Uterus (tissue), 4 donors: Measurements from ENCODE around the gene BCAS4. TPM values are rescaled to one million over a fixed set of nuclear protein-coding genes. Genes with fewer than 3 reads are reported as not detected.
"Not testable (repeated sequence)": the region's sequence is repeated elsewhere in the genome, so short reads cannot be mapped to it uniquely, and the experiment has no call there.

Experiments
- DNase-seq, 2 donors: peaks; one replicate each; pipeline ENCODE4 v3.0.0-alpha.2; 2019 to 2020
- H3K27ac ChIP-seq, 2 donors: fragments of 200-600 bp; sonication (generic); 1 replicate in 1 of 2; 2 replicates in 1 of 2; pipeline ENCODE4 v1.5.1; 2016 to 2018
- H3K27me3 ChIP-seq, 2 donors: fragments of 200-600 bp; sonication (generic); one replicate each; pipeline ENCODE4 v1.5.1; 2018 to 2019; ENCODE audit warnings: control low read depth in 1 of 2
- H3K36me3 ChIP-seq, 2 donors: fragments of 200-600 bp; sonication (generic); one replicate each; pipeline ENCODE4 v1.5.1; 2019; ENCODE audit warnings: control low read depth in 1 of 2
- H3K4me1 ChIP-seq, 2 donors: fragments of 200-600 bp; sonication (generic); one replicate each; pipeline ENCODE4 v1.5.1; 2018 to 2019; ENCODE audit warnings: control low read depth in 1 of 2
- H3K4me3 ChIP-seq, 2 donors: fragments of 200-600 bp; sonication (generic); 1 replicate in 1 of 2; 2 replicates in 1 of 2; pipeline ENCODE4 v1.5.1; 2018 to 2019; ENCODE audit warnings: mild to moderate bottlenecking in 1 of 2
- H3K9me3 ChIP-seq, 2 donors: fragments of 200-600 bp; sonication (generic); one replicate each; pipeline ENCODE4 v1.5.1; 2019; ENCODE audit warnings: control low read depth in 1 of 2
- POLR2A ChIP-seq, 2 donors: fragments of 450-650 bp; IDR thresholded peaks; one replicate each; pipeline ENCODE4 v1.6.1; 2016; ENCODE audit warnings: antibody characterized with exemption in 2 of 2, mild to moderate bottlenecking in 1 of 2, moderate library complexity in 1 of 2
- intact Hi-C: fragments of 100-400 bp; cut with DNase I; formaldehyde crosslinking; loops from one replicate; pipeline ENCODE4 v1.15.1; 2023; ENCODE audit warnings: low total_unique reads
- total RNA-seq, 4 donors: library from RNA; depleted of rRNA in 3 of 4; stranded (reverse); fragments of >200 nt in 3 of 4; gene quantifications; one replicate each; pipeline versions ENCODE4 v1.1.0 to v1.2.4, GENCODE V29; 2014 to 2023
- TF ChIP-seq, protein P1 (sequence below), 4 experiments: fragments of 200-600 bp in 2 of 4; fragments of 450-650 bp in 2 of 4; sonication (generic) in 2 of 4; IDR thresholded peaks; one replicate each; pipeline ENCODE4 v1.5.1; 2016 to 2019; ENCODE audit warnings: antibody characterized with exemption in 4 of 4, mild to moderate bottlenecking in 2 of 4, moderate library complexity in 1 of 4
- donor health status: DM: yes; HTN: yes; CAD: no.

BCAS4 gene
- total RNA-seq, 4 donors from 2014 or later: under 0.01 to 9.1 (median 3.5) TPM; not detected in 1

DNA sequence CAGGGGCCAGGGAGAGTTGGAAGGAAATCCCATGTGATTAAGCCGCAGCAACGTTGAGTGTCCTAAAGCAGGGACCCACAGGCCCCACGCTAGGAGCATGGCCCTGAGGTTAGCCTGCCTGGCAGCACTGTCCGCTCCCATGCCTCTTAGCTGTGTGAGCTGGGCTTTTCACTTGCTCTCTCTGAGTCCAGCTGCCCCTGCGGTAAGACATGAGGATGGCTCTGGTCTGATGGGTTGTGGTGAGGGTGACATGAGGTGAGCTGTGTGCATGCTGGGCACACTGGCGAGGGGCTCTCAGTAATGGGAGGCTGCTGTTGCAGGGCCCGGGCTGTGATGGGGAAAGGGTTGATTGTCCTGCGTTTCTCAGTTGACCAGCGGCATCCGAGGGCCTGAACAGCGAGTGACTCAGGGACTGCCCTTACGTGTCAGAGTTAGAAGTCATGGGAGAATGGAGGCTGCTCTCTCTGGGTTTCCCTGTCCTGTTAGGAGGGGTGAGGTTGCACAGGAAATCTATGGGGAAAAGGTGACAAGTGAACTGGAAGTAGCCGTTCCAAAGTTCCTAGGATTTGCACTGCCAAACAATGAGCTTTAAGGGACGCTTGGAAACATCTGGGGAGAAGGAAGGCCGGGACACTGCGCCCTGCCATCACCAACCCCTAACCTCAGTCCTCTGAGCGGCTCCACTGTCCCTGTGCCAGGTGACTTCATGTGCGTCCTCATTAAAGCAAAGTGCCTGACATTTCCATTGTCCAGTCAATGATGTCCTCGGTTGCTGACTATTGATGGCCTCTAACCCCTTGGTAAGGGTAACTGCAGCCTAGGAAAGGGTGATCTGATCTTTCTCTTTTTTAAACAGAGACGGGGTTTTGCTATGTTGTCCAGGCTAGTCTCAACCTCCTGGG is 85.0 kb downstream of the BCAS4 start:
- no peaks in the 10 kb centered on the region for H3K36me3 ChIP-seq
- intact Hi-C loops: no loop called here
- no peak for DNase-seq
- H3K9me3 ChIP-seq: no peaks in the 10 kb centered on the region
- no peaks in the 10 kb centered on the region for H3K4me1 ChIP-seq
- H3K27ac ChIP-seq: no peak overlapping the region
- H3K4me3 ChIP-seq: no peak overlapping the region
- H3K27me3 ChIP-seq: no peaks in the 10 kb centered on the region
- TF ChIP-seq, protein P1, sequence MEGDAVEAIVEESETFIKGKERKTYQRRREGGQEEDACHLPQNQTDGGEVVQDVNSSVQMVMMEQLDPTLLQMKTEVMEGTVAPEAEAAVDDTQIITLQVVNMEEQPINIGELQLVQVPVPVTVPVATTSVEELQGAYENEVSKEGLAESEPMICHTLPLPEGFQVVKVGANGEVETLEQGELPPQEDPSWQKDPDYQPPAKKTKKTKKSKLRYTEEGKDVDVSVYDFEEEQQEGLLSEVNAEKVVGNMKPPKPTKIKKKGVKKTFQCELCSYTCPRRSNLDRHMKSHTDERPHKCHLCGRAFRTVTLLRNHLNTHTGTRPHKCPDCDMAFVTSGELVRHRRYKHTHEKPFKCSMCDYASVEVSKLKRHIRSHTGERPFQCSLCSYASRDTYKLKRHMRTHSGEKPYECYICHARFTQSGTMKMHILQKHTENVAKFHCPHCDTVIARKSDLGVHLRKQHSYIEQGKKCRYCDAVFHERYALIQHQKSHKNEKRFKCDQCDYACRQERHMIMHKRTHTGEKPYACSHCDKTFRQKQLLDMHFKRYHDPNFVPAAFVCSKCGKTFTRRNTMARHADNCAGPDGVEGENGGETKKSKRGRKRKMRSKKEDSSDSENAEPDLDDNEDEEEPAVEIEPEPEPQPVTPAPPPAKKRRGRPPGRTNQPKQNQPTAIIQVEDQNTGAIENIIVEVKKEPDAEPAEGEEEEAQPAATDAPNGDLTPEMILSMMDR (IDR thresholded peaks at IDR 0.05): no peak
- no peak for TF ChIP-seq POLR2A (IDR thresholded peaks at IDR 0.05)

DNA sequence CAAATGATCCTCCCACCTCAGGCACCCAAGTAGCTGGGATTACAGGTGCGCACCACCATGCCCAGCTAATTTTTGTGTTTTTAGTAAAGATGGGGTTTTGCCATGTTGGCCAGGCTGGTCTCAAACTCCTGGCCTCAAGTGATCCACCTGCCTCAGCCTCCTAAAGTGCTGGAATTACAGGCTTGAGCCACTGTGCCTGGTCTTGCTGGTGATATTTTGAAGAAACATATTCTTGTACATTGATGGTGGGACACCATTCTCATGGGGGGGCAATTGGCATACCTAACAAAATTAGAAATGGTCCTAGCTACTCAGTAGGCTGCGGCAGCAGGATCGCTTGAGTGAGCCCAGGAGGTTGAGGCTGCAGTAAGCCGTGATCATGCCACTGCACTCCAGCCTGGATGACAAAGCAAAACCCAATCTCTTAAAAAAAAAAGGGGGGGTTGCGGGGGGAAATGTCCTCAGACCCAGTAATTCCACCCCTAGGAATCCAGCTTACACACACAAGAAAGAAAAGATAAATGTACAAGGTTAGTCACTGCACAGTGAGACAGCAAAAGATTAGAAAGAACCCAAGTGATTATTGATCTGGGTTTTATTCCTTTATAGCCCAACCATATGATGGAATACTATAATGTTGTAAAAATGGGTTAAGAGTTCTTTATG is 87.0 kb downstream of the BCAS4 start:
- H3K27me3 ChIP-seq, DNase-seq, intact Hi-C loops, H3K36me3 ChIP-seq, H3K9me3 ChIP-seq, H3K27ac ChIP-seq, H3K4me3 ChIP-seq, H3K4me1 ChIP-seq: not testable (repeated sequence)

DNA sequence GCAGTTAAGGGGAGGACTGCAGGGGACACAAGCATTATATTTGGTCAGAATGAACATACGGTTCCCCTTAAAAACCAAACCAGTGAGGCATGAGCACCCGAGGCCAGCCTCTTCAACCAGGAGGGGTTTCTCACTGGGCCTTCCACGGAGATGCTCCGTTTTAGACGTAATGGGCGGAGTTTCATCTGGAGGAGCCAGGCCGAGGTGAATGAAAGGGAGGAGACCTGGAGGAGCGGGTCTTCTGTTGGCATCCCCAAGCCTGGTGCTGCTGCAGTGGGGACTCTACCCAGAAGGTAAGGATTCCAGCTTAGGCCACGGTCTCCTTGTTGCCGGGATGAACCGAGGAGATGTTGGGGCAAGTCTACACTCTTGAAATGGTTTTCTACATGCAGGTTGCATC is 89.0 kb downstream of the BCAS4 start:
- no peak for DNase-seq
- Histone ChIP-seq H3K4me3 (no peak overlapping the region), H3K36me3 (no peaks in the 10 kb centered on the region), H3K27ac (no peak overlapping the region), H3K9me3 (no peaks in the 10 kb centered on the region), H3K27me3 (no peaks in the 10 kb centered on the region), H3K4me1 (no peaks in the 10 kb centered on the region)
- TF ChIP-seq, protein P1 (IDR thresholded peaks at IDR 0.05): no peak
- no peak for TF ChIP-seq POLR2A (IDR thresholded peaks at IDR 0.05)
- intact Hi-C loops: no loop called here

DNA sequence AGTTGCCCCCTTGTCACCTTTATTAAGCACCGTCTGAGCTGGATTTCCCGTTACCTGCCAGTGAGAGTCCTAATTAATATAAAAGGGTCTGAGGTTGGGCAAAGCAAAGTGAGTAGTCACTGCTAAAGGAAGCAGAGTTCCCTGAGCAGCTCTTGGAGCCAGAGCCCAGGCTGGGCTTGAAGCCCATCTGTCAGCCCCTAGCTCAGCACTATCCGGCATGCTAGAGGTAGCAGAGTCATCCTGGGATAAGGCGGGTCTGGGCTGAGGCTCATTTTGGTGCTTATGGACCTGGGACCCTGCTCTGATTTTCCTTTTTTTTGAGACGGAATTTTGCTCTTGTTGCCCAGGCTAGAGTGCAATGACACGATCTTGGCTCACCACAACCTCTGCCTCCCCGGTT is 90.2 kb downstream of the BCAS4 start:
- Histone ChIP-seq H3K9me3 (no peaks in the 10 kb centered on the region), H3K4me3 (no peak overlapping the region), H3K4me1 (no peaks in the 10 kb centered on the region), H3K27me3 (no peaks in the 10 kb centered on the region), H3K36me3 (no peaks in the 10 kb centered on the region), H3K27ac (no peak overlapping the region)
- TF ChIP-seq, protein P1 (IDR thresholded peaks at IDR 0.05): no peak
- no peak for TF ChIP-seq POLR2A (IDR thresholded peaks at IDR 0.05)
- no peak for DNase-seq
- intact Hi-C loops: no loop called here

DNA sequence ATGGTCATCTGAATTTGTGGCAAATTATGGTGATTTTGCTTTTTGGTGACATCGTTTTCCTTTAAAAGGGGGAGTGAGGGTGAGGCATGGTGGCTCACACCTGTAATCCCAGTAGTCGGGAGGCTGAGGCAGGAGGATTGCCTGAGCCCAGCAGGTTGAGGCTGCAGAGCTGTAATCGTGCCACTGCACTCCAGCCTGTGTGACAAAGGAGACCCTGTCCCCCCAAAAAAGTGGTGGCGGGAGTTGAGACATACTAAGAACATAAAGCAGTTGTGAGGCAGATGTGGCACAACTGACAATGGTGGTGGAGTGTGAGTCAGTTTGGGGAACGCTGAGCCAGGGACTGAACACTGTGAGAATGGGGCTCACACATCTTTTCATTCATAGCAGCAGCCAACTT is 90.9 kb downstream of the BCAS4 start:
- no peaks in the 10 kb centered on the region for H3K4me1 ChIP-seq
- DNase-seq: no peak
- intact Hi-C loops: no loop called here
- H3K4me3 ChIP-seq: no peak overlapping the region
- H3K36me3 ChIP-seq: no peaks in the 10 kb centered on the region
- no peak overlapping the region for H3K27ac ChIP-seq
- H3K27me3 ChIP-seq: no peaks in the 10 kb centered on the region
- TF ChIP-seq, protein P1 (IDR thresholded peaks at IDR 0.05): no peak
- TF ChIP-seq POLR2A (IDR thresholded peaks at IDR 0.05): no peak
- H3K9me3 ChIP-seq: no peaks in the 10 kb centered on the region
